ENCODE data around the gene PRKRA.

- no peak for TF ChIP-seq EZH2 (IDR thresholded peaks at IDR 0.05)
- no peak for TF ChIP-seq CTCF (IDR thresholded peaks at IDR 0.05)
- no peak for TF ChIP-seq EZH2phosphoT487 (IDR thresholded peaks at IDR 0.05)
Measured at GRCh38 chr2:178484245-178485041, 33.5 kb upstream of the PRKRA start.
